PC-3 (cell line): Measurements from ENCODE around the gene CDS1.

Source experiments
- EZH2 ChIP-seq: fragments of 300-600 bp; sonication (generic); IDR thresholded peaks from one replicate; pipeline ENCODE4 v1.6.1; 2017; ENCODE audit warnings: antibody characterized with exemption, mild to moderate bottlenecking, low read length; ENCODE audit not compliant: unreplicated experiment
- TF ChIP-seq, protein P1 (sequence below): fragments of 300-600 bp; sonication (generic); conservative IDR thresholded peaks from 2 replicates; pipeline ENCODE4 v1.5.1; 2017; ENCODE audit warnings: antibody characterized with exemption, low read depth, mild to moderate bottlenecking, low read length

DNA sequence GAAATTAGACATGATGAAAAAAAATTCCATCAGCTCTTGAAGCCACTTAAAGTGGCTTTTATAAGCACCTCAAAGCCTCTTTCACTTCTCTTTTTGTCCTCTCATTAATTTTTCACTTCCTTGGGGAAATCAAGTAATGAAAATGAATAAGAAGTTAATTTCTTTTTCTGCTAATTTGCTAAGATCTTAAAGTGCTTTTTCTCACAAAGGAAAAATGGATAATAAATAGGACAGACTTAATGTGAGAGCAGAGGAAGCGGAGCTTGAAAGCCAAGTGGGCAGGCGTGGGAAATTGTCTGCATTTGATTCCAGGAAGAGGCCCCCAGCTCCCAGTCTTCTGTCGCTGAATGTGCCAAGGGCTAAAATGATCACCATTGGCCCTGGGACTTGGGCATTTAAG lies 28.6 kb downstream of the CDS1 start:
- TF ChIP-seq, protein P1, sequence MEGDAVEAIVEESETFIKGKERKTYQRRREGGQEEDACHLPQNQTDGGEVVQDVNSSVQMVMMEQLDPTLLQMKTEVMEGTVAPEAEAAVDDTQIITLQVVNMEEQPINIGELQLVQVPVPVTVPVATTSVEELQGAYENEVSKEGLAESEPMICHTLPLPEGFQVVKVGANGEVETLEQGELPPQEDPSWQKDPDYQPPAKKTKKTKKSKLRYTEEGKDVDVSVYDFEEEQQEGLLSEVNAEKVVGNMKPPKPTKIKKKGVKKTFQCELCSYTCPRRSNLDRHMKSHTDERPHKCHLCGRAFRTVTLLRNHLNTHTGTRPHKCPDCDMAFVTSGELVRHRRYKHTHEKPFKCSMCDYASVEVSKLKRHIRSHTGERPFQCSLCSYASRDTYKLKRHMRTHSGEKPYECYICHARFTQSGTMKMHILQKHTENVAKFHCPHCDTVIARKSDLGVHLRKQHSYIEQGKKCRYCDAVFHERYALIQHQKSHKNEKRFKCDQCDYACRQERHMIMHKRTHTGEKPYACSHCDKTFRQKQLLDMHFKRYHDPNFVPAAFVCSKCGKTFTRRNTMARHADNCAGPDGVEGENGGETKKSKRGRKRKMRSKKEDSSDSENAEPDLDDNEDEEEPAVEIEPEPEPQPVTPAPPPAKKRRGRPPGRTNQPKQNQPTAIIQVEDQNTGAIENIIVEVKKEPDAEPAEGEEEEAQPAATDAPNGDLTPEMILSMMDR = no peak
- no peak for TF ChIP-seq EZH2
